HG02884 (cell line): Measurements from ENCODE around the gene CYLD.

Source experiments
- ATAC-seq: cut with Tn5 transposase; IDR thresholded peaks from one replicate; pipeline ENCODE4 v1.9.1; 2021; ENCODE audit warnings: mild to moderate bottlenecking, moderate library complexity; ENCODE audit not compliant: unreplicated experiment

CYLD gene

GRCh38 chr16:50711040-50711439, 30.8 kb upstream of the CYLD start:
- no peak for ATAC-seq

GRCh38 chr16:50711862-50712559, 29.9 kb upstream of the CYLD start:
- no peak for ATAC-seq

DNA sequence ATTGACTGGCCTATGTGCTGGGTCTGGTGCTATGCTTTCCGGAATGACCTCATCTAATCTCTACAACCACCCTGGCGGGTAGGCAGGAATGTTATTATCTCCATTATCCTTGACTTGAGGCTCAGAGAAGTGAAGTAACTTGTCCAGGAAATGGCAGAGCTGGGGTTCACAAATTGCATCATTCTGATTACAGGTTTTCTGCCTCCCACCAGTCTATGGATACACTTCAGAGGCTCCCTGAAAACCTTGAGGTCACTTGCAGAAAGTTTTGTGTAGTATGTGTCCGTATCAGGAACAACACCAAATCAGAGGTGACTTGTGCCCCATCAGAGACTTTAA, 29.4 kb upstream of the CYLD start:
- no peak for ATAC-seq

GRCh38 chr16:50712956-50713355, 28.9 kb upstream of the CYLD start:
- ATAC-seq, result no peak

DNA sequence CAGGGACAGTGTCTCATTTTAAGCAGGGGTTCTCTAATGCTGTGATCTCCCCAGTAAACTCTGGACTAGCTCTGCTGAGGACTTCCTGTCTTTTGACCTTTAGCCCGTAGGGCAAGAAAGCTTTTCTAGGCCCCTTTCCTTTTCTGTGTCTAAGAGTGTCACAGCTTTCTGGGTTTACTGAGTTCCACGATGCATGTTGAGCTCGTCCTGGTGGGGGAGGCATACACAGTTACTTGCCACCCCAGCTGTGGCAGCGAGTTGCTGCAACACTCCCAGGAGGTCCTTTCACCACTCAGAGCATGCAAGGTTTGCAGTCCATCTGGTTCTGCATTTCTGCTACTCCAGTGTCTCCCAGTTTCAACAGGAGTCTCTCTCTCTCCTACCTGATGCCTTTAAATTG, 24.8 kb upstream of the CYLD start:
- ATAC-seq, result no peak

DNA sequence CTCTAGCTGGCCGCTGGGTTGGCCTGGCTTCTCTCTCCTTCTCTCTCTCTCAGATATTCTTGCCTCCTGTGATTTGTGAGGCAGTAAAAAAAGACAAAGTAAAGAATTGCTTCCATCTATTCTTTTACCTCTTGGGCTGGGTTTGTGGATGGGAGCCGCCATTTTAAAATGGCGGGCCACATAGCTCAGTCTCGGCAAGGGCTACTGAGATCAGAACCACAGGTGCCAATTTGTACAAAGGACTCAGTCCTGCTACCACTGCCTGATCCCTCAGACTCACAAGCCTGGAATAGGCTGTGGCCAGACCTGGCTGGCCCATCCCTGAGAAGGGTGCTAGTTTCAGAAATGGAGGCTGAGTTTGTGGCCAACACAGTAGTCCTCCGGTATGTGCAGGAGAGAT, 24.4 kb upstream of the CYLD start:
- ATAC-seq, result no peak

- ATAC-seq, result no peak
These were observed 23.7 kb upstream of the CYLD start for GRCh38 chr16:50718061-50718760.

DNA sequence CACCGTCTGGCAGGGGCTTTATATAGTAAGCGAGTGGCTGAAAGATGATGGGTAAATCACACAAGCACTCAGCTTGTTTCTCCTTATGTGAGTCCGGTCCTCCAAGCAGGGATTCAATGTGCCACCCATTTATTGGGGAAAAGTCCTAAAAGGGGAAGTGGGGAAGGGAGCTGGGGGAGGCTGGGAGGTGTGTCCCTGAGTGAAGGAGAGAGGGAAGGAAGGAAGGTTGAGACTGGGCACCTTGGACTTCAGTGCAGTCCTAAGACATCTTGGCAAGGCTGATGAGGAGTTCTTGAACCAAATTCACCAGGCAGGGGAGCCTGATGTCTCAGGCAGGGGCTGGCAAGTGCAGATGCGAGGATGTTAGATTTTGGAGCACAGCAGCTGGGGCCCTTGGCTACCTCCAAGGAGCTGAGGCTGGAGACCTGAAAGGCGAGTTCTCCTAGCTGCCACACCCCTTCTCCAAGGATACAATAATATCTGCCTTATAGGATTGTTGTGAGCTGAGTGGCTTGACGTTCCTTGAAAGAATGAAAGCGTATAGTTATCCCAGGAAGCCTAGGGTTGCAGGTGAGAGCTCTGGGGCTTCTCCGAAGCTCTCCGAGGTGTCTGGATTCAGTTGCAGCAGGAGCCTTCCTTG, 23.0 kb upstream of the CYLD start:
- ATAC-seq, result no peak

DNA sequence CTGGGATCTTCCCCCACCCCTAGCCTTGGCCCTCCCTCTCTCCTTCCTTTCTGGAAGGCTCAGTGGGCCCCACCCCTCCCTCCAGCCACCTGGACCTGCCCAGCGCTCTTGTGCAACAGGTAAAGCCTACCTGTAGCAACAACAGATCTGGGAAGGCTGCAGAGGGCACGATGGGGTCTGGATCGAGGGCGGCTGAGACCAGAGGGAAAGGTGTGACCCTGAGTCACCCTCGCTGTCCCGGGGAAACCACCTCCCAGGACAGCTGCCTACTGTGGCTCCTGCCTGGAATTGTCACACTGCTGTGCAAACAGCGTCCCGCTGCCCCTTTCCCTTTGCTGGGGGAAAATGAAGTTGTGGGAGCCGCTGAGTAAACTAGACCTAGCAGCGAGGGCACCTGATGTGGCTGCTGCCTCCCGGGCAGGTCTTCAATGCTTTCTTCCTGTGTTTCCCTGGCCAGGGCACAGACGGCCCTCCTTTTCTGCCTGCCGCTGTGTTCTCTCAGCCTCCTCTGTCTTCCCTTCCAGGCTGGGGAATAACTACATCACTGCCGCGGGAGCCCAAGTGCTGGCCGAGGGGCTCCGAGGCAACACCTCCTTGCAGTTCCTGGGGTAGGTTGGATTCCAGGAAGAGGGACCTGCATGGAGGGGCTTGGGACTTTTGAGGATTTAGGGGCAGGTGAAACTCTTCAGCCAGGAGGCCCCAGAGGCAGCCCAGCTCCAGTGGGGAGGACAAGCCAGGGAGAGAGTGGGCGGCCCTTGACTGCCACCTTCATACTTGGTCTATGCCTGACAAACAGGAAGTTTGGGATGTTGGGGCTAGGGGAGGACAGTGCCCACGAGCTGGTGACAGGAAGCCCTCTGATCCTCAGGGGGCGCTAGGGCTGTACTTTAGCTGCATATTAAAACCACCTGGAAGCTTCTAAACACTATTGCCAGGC, 22.2 kb upstream of the CYLD start:
- ATAC-seq, result no peak

DNA sequence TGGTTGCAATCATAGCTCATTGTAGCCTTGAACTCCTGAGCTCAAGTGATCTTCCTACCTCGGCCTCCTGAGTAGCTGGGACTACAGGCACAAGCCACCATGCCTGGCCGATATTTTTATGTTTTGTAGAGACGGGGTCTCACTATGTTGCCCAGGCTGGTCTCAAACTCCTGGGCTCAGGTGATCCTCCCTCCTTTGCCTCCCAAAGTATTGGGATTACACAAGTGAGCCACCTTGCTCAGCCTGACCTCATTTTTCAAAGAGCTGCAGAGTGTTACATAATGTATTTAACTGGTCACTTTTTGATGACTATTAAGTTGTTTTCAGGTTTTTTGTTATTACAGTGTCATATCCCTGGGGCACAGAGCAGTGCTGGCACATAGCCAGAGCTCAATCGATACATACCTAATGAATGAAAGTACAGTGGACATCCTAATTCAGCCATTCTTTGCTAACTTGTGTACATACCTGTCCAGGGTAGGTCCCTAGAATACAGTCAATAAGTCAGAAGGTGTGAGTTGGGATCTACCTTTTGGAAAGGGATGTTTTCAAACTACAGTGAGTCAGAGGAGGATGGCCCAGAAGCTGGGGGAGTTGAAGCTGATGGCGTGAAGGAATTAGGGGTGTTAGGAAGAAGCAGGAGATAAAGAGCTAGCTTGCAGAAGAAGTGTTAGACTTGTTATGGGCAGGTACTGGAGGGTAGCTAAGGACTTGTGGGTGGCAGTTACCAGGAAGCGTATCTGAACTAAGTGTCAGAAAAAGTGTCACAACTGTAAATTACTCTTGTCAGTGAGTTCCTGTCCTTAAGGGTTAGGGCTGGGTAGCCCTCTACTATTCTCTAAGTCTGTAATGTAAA, 20.1 kb upstream of the CYLD start:
- ATAC-seq, result no peak

GRCh38 chr16:50722405-50722737, 19.5 kb upstream of the CYLD start:
- no peak for ATAC-seq

- no peak for ATAC-seq
These were observed 18.9 kb upstream of the CYLD start for GRCh38 chr16:50722960-50723359.

DNA sequence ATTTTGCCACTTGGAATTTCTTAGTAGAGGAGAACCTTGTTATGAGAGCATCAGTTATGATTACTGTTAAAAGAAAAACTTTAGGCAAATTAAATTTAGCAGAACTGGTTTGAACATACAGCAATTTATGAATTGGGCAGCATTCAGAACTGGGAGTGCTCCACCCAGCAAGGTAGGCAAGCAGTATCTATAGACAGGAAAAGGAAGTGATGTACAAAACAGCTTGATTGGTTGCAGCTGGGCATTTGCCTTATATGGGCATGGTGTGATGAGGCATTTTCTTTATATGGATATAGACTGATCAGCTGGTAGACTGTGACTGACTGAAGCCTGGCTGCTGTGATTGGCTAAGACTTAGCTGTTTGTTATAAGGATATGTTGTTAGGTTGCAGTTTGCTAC, 17.6 kb upstream of the CYLD start:
- ATAC-seq, result no peak

DNA sequence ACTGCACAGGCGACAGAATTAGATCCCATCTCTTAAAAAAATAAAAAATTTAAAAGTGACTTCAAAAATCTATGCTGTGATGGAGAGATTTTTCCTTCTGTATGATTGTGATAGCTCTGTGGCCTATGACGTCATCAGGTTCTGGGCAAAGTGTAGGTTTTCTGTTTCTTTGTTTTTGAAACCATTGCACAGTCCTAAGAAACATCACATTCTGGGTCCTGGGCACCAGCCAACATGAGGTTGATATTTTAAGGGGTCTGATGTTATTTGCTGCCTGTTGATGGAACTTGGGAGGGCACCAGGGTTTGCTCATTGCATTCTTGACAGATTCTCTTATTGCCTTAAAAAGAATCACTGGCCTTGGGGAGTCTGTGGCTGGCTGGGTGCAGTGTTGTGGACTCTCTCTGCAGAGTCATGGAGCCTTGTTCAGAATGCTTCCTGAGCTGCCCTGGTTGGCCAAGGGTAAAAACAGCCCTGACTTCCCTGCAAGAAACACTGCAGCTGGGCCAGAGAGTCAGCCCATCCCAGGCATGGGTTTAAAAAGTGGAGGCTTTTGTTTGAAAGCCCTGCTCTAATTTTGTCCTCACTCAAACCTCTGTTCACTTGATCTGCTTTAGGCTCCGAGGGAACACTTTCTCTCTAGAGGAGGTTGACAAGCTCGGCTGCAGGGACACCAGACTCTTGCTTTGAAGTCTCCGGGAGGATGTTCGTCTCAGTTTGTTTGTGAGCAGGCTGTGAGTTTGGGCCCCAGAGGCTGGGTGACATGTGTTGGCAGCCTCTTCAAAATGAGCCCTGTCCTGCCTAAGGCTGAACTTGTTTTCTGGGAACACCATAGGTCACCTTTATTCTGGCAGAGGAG, 10.5 kb upstream of the CYLD start:
- no peak for ATAC-seq

- ATAC-seq, result no peak
These were observed 9.7 kb upstream of the CYLD start for GRCh38 chr16:50731989-50732832.

GRCh38 chr16:50733468-50733867, 8.4 kb upstream of the CYLD start:
- no peak for ATAC-seq

GRCh38 chr16:50735629-50736122, 6.2 kb upstream of the CYLD start:
- peak; percentile 65 for ATAC-seq

- no peak for ATAC-seq
These were observed 5.4 kb upstream of the CYLD start for GRCh38 chr16:50736448-50736847.
